T-helper 2 cell treated with Interferon-gamma antibody and Interleukin-4, amounts not matched to agents 100 ng/mL and 5 ng/mL, for 36 hours (primary cell): ENCODE data around the gene CADM1. TPM values are rescaled to one million over a fixed set of nuclear protein-coding genes. Genes with fewer than 3 reads are reported as not detected.

Experiments used
- intact Hi-C: fragments of 100-400 bp; cut with micrococcal nuclease; formaldehyde crosslinking; loops from one replicate; pipeline ENCODE4 v1.15.1; 2023
- total RNA-seq: library from RNA; stranded (reverse); gene quantifications from 2 replicates; pipeline ENCODE4 v1.2.3, GENCODE V29; 2022

Gene CADM1
- 0.75 and 0.91 TPM in 2 replicates for total RNA-seq

GRCh38 chr11:115504276-115505158 lies at the start of gene CADM1:
TSS of gene CADM1 (minus strand) at chr11:115504415.
- intact Hi-C loops: loop anchor here (10.0 kb wide), 1 partner anchor 180 kb away; no protein-coding TSS in a partner anchor

- intact Hi-C loops: no loop called here
Observed at GRCh38 chr11:115552773-115553438, 48.7 kb upstream of the CADM1 start.

GRCh38 chr11:115552151-115552772 lies 48.0 kb upstream of the CADM1 start:
- intact Hi-C loops: no loop called here

GRCh38 chr11:115550291-115551059 lies 46.3 kb upstream of the CADM1 start:
- intact Hi-C loops: no loop called here

- intact Hi-C loops: no loop called here
Observed at GRCh38 chr11:115548878-115549528, 44.8 kb upstream of the CADM1 start.

- intact Hi-C loops: no loop called here
Observed at GRCh38 chr11:115545581-115546210, 41.5 kb upstream of the CADM1 start.

GRCh38 chr11:115544422-115544948 lies 40.3 kb upstream of the CADM1 start:
- intact Hi-C loops: no loop called here

GRCh38 chr11:115541518-115541917 lies 37.3 kb upstream of the CADM1 start:
- intact Hi-C loops: no loop called here

GRCh38 chr11:115539844-115540243 lies 35.6 kb upstream of the CADM1 start:
- intact Hi-C loops: no loop called here

- intact Hi-C loops: no loop called here
Observed at GRCh38 chr11:115535781-115536180, 31.6 kb upstream of the CADM1 start.

GRCh38 chr11:115530752-115531151 lies 26.5 kb upstream of the CADM1 start:
- intact Hi-C loops: no loop called here

- intact Hi-C loops: no loop called here
Observed at GRCh38 chr11:115528225-115528624, 24.0 kb upstream of the CADM1 start.

GRCh38 chr11:115527534-115528125 lies 23.4 kb upstream of the CADM1 start:
- intact Hi-C loops: no loop called here

- intact Hi-C loops: no loop called here
Observed at GRCh38 chr11:115525531-115526006, 21.4 kb upstream of the CADM1 start.

- intact Hi-C loops: no loop called here
Observed at GRCh38 chr11:115524572-115524971, 20.4 kb upstream of the CADM1 start.

GRCh38 chr11:115523727-115524399 lies 19.6 kb upstream of the CADM1 start:
- intact Hi-C loops: no loop called here

- intact Hi-C loops: no loop called here
Observed at GRCh38 chr11:115522302-115522701, 18.1 kb upstream of the CADM1 start.

- intact Hi-C loops: no loop called here
Observed at GRCh38 chr11:115521825-115522224, 17.6 kb upstream of the CADM1 start.
